Spleen (tissue), 11 donors: ENCODE results near the gene LYRM4. TPM values are rescaled to one million over a fixed set of nuclear protein-coding genes. Genes with fewer than 3 reads are reported as not detected.

Source experiments
- DNase-seq: peaks from one replicate; pipeline ENCODE4 v3.0.0-alpha.2; 2020
- H3K27ac ChIP-seq, 8 donors: fragments of 200-600 bp; sonication (generic) in 7 of 8; 1 replicate in 4 of 8; 2 replicates in 4 of 8; pipeline versions ENCODE4 v1.5.0 to v1.8.0; 2016 to 2021; ENCODE audit warnings: inconsistent platforms in 4 of 8, mild to moderate bottlenecking in 4 of 8, moderate library complexity in 1 of 8
- H3K27me3 ChIP-seq, 7 donors: fragments of 200-600 bp; sonication (generic) in 6 of 7; replicated peaks in 1 of 7; 1 replicate in 4 of 7; 2 replicates in 3 of 7; pipeline versions ENCODE4 v1.5.0 to v1.8.0; 2016 to 2021; ENCODE audit warnings: inconsistent platforms in 3 of 7, mild to moderate bottlenecking in 1 of 7
- H3K36me3 ChIP-seq, 6 donors: fragments of 200-600 bp; sonication (generic) in 5 of 6; 1 replicate in 4 of 6; 2 replicates in 2 of 6; pipeline versions ENCODE4 v1.5.0 to v1.8.0; 2016 to 2021; ENCODE audit warnings: inconsistent platforms in 2 of 6
- H3K4me1 ChIP-seq, 6 donors: fragments of 200-600 bp; sonication (generic) in 5 of 6; 1 replicate in 3 of 6; 2 replicates in 3 of 6; pipeline versions ENCODE4 v1.5.0 to v1.8.0; 2016 to 2021; ENCODE audit warnings: inconsistent platforms in 3 of 6
- H3K4me3 ChIP-seq, 8 donors: fragments of 200-600 bp; sonication (generic) in 7 of 8; 1 replicate in 4 of 8; 2 replicates in 4 of 8; pipeline versions ENCODE4 v1.5.0 to v1.8.0; 2016 to 2021; ENCODE audit warnings: inconsistent platforms in 4 of 8, mild to moderate bottlenecking in 4 of 8, moderate library complexity in 2 of 8
- H3K9me3 ChIP-seq, 8 donors: fragments of 200-600 bp; sonication (generic) in 7 of 8; 1 replicate in 4 of 8; 2 replicates in 4 of 8; pipeline versions ENCODE4 v1.5.0 to v1.8.0; 2016 to 2021; ENCODE audit warnings: inconsistent platforms in 4 of 8
- POLR2A ChIP-seq, 3 donors: fragments of 450-650 bp; IDR thresholded peaks; one replicate each; pipeline ENCODE4 v1.5.1; 2017; ENCODE audit warnings: antibody characterized with exemption in 3 of 3, mild to moderate bottlenecking in 1 of 3
- POLR2AphosphoS5 ChIP-seq, 3 donors: sonication (generic); formaldehyde crosslinking; IDR thresholded peaks; one replicate each; pipeline ENCODE4 v1.5.1; 2017; ENCODE audit warnings: antibody characterized with exemption in 3 of 3
- WGBS, 5 donors: extraction: QIAGEN DNeasy Blood & Tissue Kit in 3 of 5; methylation state at CpG; one replicate each; pipeline versions ENCODE4 v1.1.5 to v1.1.7; 2013 to 2018; 5-methylcytosine and 5-hydroxymethylcytosine counted together
- intact Hi-C: fragments of 100-400 bp; cut with DNase I; formaldehyde crosslinking; loops from one replicate; pipeline ENCODE4 v1.15.0; 2023; ENCODE audit warnings: low total_unique reads
- polyA plus RNA-seq, 3 donors: library from polyadenylated mRNA; stranded (reverse); fragments of 200-250 nt; gene quantifications; one replicate each; pipeline ENCODE4 v1.2.1, GENCODE V29; 2013
- total RNA-seq, 7 donors: library from RNA; depleted of rRNA in 3 of 7; stranded (reverse); fragments of >200 nt in 3 of 7; fragmentation: NEBNext Ultra II Directional in 4 of 7; extraction: Animal tissue kit (Norgen Biotek cat#: 25700) in 4 of 7; gene quantifications; one replicate each; pipeline versions ENCODE4 v1.1.0 to v1.2.1, GENCODE V29; 2016 to 2021
- TF ChIP-seq, protein P1 (sequence below), 11 experiments: fragments of 200-600 bp in 7 of 11; fragments of 450-650 bp in 4 of 11; sonication (generic) in 4 of 11; IDR thresholded peaks in 8 of 11; conservative IDR thresholded peaks in 3 of 11; 1 replicate in 7 of 11; 2 replicates in 4 of 11; pipeline versions ENCODE4 v1.4.0 to v1.8.0; 2016 to 2021; ENCODE audit warnings: antibody characterized with exemption in 11 of 11, inconsistent platforms in 4 of 11, mild to moderate bottlenecking in 1 of 11
- donor health status: healthy with polysubstance abuse.
- donor health status: DM: no; HTN: no; CAD: no; lungs with moderate emphysema.
- donor health status: DM: no; HTN: no; CAD: no.
- donor health status: Bipolar disorder and iron deficiency.
- donor health status: healthy.
- donor health status: DM: no; HTN: no; CAD: no.
- donor health status: DM: yes; HTN: yes; CAD: no.

LYRM4 gene
- total and polyA plus RNA-seq, 10 donors, result 32.1 to 58.1 (median 38.7) TPM

DNA sequence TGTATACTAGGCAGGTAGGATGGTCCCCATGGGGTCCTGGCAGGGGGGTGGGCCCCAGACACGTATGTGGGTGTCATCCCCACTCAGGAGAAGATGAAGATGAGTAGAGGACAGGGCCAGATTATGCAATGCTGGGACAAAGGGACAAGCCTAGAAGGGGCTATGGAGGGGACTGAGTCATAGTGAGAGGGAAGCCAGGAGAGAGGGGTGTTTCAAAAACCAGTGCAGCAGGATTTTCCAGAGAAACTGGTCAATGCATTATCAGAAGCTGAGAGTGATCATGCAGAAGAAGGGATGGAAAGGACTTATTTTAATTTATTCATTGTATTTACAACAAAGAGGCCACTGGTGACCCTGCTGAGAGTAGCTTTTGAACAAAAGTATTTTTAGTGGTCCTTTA lies 101.6 kb downstream of the LYRM4 start:
- WGBS, 5 donors, result 82 to 100% (median 85%) methylated on average over 1 of the region's 1 CpG
- intact Hi-C loops, result no loop called here
- TF ChIP-seq, protein P1, sequence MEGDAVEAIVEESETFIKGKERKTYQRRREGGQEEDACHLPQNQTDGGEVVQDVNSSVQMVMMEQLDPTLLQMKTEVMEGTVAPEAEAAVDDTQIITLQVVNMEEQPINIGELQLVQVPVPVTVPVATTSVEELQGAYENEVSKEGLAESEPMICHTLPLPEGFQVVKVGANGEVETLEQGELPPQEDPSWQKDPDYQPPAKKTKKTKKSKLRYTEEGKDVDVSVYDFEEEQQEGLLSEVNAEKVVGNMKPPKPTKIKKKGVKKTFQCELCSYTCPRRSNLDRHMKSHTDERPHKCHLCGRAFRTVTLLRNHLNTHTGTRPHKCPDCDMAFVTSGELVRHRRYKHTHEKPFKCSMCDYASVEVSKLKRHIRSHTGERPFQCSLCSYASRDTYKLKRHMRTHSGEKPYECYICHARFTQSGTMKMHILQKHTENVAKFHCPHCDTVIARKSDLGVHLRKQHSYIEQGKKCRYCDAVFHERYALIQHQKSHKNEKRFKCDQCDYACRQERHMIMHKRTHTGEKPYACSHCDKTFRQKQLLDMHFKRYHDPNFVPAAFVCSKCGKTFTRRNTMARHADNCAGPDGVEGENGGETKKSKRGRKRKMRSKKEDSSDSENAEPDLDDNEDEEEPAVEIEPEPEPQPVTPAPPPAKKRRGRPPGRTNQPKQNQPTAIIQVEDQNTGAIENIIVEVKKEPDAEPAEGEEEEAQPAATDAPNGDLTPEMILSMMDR (IDR thresholded peaks at IDR 0.05 in 8 of 11, conservative IDR thresholded peaks at IDR 0.05 in 3 of 11), result no peak
- no peak for TF ChIP-seq POLR2AphosphoS5 (IDR thresholded peaks at IDR 0.05)
- TF ChIP-seq POLR2A (IDR thresholded peaks at IDR 0.05), result no peak

DNA sequence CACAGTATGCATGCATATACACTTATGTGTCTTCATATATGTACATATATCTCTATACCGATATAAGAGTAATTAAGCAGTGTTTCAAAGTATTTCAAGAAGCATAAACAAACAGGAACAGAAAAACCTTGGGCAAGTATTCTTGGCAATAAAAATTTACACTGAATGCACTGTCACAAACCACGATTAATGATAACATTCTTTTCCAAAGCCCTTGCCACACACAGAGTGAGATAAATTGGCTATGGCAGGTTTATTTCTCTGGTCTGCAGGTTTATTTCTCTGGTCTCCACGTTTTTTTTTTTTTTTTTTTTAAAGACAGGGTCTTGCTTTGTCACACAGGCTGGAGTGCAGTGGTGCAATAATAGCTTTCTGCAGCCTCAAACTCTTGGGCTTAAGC lies 102.6 kb downstream of the LYRM4 start:
- H3K4me1 ChIP-seq, result no peaks in the 10 kb centered on the region
- no peaks in the 10 kb centered on the region for H3K9me3 ChIP-seq
- no peak overlapping the region for H3K27ac ChIP-seq
- DNase-seq, result no peak
- intact Hi-C loops, result no loop called here
- no peak overlapping the region for H3K4me3 ChIP-seq
- TF ChIP-seq, protein P1 (IDR thresholded peaks at IDR 0.05 in 8 of 11, conservative IDR thresholded peaks at IDR 0.05 in 3 of 11), result no peak
- TF ChIP-seq POLR2AphosphoS5 (IDR thresholded peaks at IDR 0.05) (no peak), POLR2A (IDR thresholded peaks at IDR 0.05) (no peak)
- H3K27me3 ChIP-seq, result no peaks in the 10 kb centered on the region
- no peaks in the 10 kb centered on the region for H3K36me3 ChIP-seq
- WGBS, 5 donors, result 51 to 65% (median 60%) methylated on average over 3 of the region's 3 CpGs

More for the DNA sequence above, 101.6 kb downstream of the LYRM4 start:
- no peaks in the 10 kb centered on the region for H3K27me3 ChIP-seq
- H3K4me3 ChIP-seq, result no peak overlapping the region
- no peaks in the 10 kb centered on the region for H3K4me1 ChIP-seq
- no peaks in the 10 kb centered on the region for H3K9me3 ChIP-seq
- no peak overlapping the region for H3K27ac ChIP-seq
- no peaks in the 10 kb centered on the region for H3K36me3 ChIP-seq
- no peak for DNase-seq

DNA sequence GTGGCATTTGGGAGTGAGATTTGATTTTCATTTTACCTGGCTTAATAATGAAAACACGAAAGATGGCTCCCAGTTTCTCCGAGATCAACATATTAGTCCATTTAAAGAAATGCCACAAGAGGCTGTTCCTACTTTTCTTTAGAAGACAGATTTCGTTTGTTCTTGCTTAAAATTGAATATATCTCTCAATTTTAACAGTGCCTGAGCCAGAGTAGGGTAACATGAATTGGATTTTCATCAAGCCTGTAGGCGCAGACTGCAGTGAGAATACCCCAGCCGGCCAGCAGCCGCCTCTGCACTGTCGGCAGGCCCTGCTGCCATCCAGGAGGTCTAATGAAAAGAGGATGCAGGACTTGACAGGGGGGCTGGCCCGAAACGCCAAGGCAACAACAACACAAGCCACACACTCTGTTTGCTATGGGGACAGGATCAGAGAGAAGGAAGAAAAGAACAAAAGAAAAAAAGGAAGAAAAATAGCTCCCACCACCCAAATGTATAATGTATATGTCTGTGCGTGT lies 103.1 kb downstream of the LYRM4 start:
- no peak for DNase-seq
- TF ChIP-seq, protein P1 (IDR thresholded peaks at IDR 0.05 in 8 of 11, conservative IDR thresholded peaks at IDR 0.05 in 3 of 11), result no peak
- TF ChIP-seq POLR2AphosphoS5 (IDR thresholded peaks at IDR 0.05), result no peak
- no peak for TF ChIP-seq POLR2A (IDR thresholded peaks at IDR 0.05)
- Histone ChIP-seq H3K9me3 (no peaks in the 10 kb centered on the region), H3K27me3 (no peaks in the 10 kb centered on the region), H3K4me3 (no peak overlapping the region), H3K4me1 (no peaks in the 10 kb centered on the region), H3K27ac (no peak overlapping the region), H3K36me3 (no peaks in the 10 kb centered on the region)
- 82 to 93% (median 87%) methylated on average over 10 of the region's 10 CpGs for WGBS, 5 donors
- intact Hi-C loops, result no loop called here

DNA sequence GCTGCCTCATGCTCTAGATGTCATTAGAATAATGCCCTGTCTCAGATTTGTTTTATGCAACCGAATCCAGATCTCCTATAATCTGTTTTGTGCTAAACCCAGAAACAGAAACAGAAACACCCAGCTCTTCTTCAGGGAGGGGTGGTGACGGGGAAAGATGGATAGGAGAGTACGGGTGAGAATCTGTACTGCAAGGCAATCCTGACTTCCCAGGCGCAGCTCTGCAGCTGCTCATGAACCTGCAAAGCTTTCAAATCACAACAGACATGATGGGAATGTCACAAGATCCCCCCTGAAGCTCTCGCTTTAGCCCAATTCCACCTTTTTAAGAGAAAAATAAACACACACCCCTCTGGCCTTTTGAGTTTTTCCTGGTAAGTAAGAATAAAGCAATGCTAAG lies 104.1 kb downstream of the LYRM4 start:
- H3K36me3 ChIP-seq, result no peaks in the 10 kb centered on the region
- DNase-seq, result no peak
- H3K27ac ChIP-seq, result no peak overlapping the region
- no peaks in the 10 kb centered on the region for H3K9me3 ChIP-seq
- intact Hi-C loops, result no loop called here
- H3K4me1 ChIP-seq, result no peaks in the 10 kb centered on the region
- H3K27me3 ChIP-seq, result no peaks in the 10 kb centered on the region
- no peak for TF ChIP-seq POLR2AphosphoS5 (IDR thresholded peaks at IDR 0.05)
- TF ChIP-seq, protein P1 (IDR thresholded peaks at IDR 0.05 in 8 of 11, conservative IDR thresholded peaks at IDR 0.05 in 3 of 11), result no peak
- TF ChIP-seq POLR2A (IDR thresholded peaks at IDR 0.05), result no peak
- WGBS, 5 donors, result 79 to 90% (median 88%) methylated on average over 5 of the region's 5 CpGs
- H3K4me3 ChIP-seq, result no peak overlapping the region
